NCI-H1105 (cell line): ENCODE results near the gene SORCS3.

Experiments used
- DNase-seq: peaks from one replicate; lab custom pipeline; 2025; lab: John Stamatoyannopoulos, UW

Gene SORCS3

GRCh38 chr10:105188737-105189462 is 547.8 kb downstream of the SORCS3 start:
- no peak for DNase-seq

GRCh38 chr10:105189463-105189800 is 548.3 kb downstream of the SORCS3 start:
- DNase-seq, result no peak

- DNase-seq, result no peak
Observed at GRCh38 chr10:105192146-105192545, 551.1 kb downstream of the SORCS3 start.

GRCh38 chr10:105192861-105193260 is 551.8 kb downstream of the SORCS3 start:
- DNase-seq, result no peak

- DNase-seq, result no peak
Observed at GRCh38 chr10:105195831-105196230, 554.7 kb downstream of the SORCS3 start.

GRCh38 chr10:105197598-105198364 is 556.7 kb downstream of the SORCS3 start:
- DNase-seq, result no peak

- DNase-seq, result no peak
Observed at GRCh38 chr10:105206616-105207015, 565.5 kb downstream of the SORCS3 start.

- DNase-seq, result no peak
Observed at GRCh38 chr10:105207476-105207995, 566.4 kb downstream of the SORCS3 start.

- DNase-seq, result no peak
Observed at GRCh38 chr10:105210546-105210945, 569.5 kb downstream of the SORCS3 start.

- no peak for DNase-seq
Observed at GRCh38 chr10:105237685-105238084, 596.6 kb downstream of the SORCS3 start.

- DNase-seq, result peak; percentile 26
Observed at GRCh38 chr10:105239311-105240219, 598.5 kb downstream of the SORCS3 start.

GRCh38 chr10:105241254-105241653 is 600.2 kb downstream of the SORCS3 start:
- no peak for DNase-seq

- DNase-seq, result no peak
Observed at GRCh38 chr10:105243381-105243780, 602.3 kb downstream of the SORCS3 start.

- no peak for DNase-seq
Observed at GRCh38 chr10:105243825-105244224, 602.7 kb downstream of the SORCS3 start.

GRCh38 chr10:105247831-105248499 is 606.9 kb downstream of the SORCS3 start:
- no peak for DNase-seq

- no peak for DNase-seq
Observed at GRCh38 chr10:105252911-105253310, 611.8 kb downstream of the SORCS3 start.

GRCh38 chr10:105253515-105254212 is 612.6 kb downstream of the SORCS3 start:
- no peak for DNase-seq

GRCh38 chr10:105258036-105258673 is 617.1 kb downstream of the SORCS3 start:
- DNase-seq, result no peak

GRCh38 chr10:105258674-105259065 is 617.6 kb downstream of the SORCS3 start:
- no peak for DNase-seq

GRCh38 chr10:105259201-105259600 is 618.1 kb downstream of the SORCS3 start:
- no peak for DNase-seq

- no peak for DNase-seq
Observed at GRCh38 chr10:105262666-105263065, 621.6 kb downstream of the SORCS3 start.
